Stimulated activated CD8-positive, alpha-beta memory T cell treated with anti-CD3 and anti-CD28 coated beads, Interleukin-12 subunit alpha, Interleukin-12 subunit beta, amount 100 ng/mL, for 1 hour (primary cell): ENCODE results near the gene CACNB2.
"Not testable (repeated sequence)": the region's sequence is repeated elsewhere in the genome, so short reads cannot be mapped to it uniquely, and the experiment has no call there.

ENCODE experiments used
- DNase-seq: peaks from one replicate; pipeline ENCODE4 v3.0.0-alpha.2; 2020; ENCODE audit warnings: low read depth

Gene CACNB2

GRCh38 chr10:18570386-18570785, 430.2 kb downstream of the CACNB2 start:
- DNase-seq = not testable (repeated sequence)

- no peak for DNase-seq
These were observed 430.9 kb downstream of the CACNB2 start for GRCh38 chr10:18571076-18571475.

- DNase-seq = no peak
These were observed 431.6 kb downstream of the CACNB2 start for GRCh38 chr10:18571780-18572179.

GRCh38 chr10:18572959-18573561, 432.8 kb downstream of the CACNB2 start:
- no peak for DNase-seq

GRCh38 chr10:18576586-18576985, 436.4 kb downstream of the CACNB2 start:
- no peak for DNase-seq

- DNase-seq = no peak
These were observed 437.8 kb downstream of the CACNB2 start for GRCh38 chr10:18577823-18578685.

GRCh38 chr10:18582803-18583202, 442.6 kb downstream of the CACNB2 start:
- no peak for DNase-seq

- DNase-seq = no peak
These were observed 443.5 kb downstream of the CACNB2 start for GRCh38 chr10:18583575-18584270.

GRCh38 chr10:18586637-18587036, 446.4 kb downstream of the CACNB2 start:
- not testable (repeated sequence) for DNase-seq

GRCh38 chr10:18591141-18591540, 450.9 kb downstream of the CACNB2 start:
- not testable (repeated sequence) for DNase-seq
